Psoas muscle (tissue), 8 donors: ENCODE results near the gene HTR3A. TPM values are rescaled to one million over a fixed set of nuclear protein-coding genes. Genes with fewer than 3 reads are reported as not detected.
"Not testable (repeated sequence)": the region's sequence is repeated elsewhere in the genome, so short reads cannot be mapped to it uniquely, and the experiment has no call there.

ENCODE experiments used
- ATAC-seq, 4 donors: fragments of 200-7000 bp; cut with Tn5 transposase; one replicate each; pipeline ENCODE4 v1.9.1; 2020; ENCODE audit warnings: moderate library complexity in 3 of 4, mild to moderate bottlenecking in 2 of 4
- DNase-seq, 2 donors: peaks; one replicate each; pipeline ENCODE4 v3.0.0-alpha.2; 2020
- H3K27ac ChIP-seq: fragments of 200-600 bp; one replicate; pipeline ENCODE4 v1.8.0; 2022
- H3K27me3 ChIP-seq, 3 donors: fragments of 200-600 bp in 1 of 3; one replicate each; pipeline versions ENCODE4 v1.6.1 to v1.8.0; 2013 to 2022; ENCODE audit warnings: low read length in 2 of 3, mild to moderate bottlenecking in 2 of 3, moderate library complexity in 1 of 3; ENCODE audit not compliant: insufficient read depth in 3 of 3
- H3K36me3 ChIP-seq, 2 donors: fragments of 200-600 bp in 1 of 2; one replicate each; pipeline versions ENCODE4 v1.6.1 to v1.8.0; 2013 to 2022; ENCODE audit warnings: low read depth in 1 of 2, mild to moderate bottlenecking in 1 of 2, moderate library complexity in 1 of 2; ENCODE audit not compliant: insufficient read depth in 1 of 2
- H3K4me1 ChIP-seq: fragments of 200-600 bp; one replicate; pipeline ENCODE4 v1.8.0; 2022
- H3K4me3 ChIP-seq: fragments of 200-600 bp; one replicate; pipeline ENCODE4 v1.8.0; 2022; ENCODE audit warnings: mild to moderate bottlenecking
- H3K9me3 ChIP-seq: fragments of 200-600 bp; one replicate; pipeline ENCODE4 v1.8.0; 2022
- WGBS, 3 donors: extraction: QIAGEN DNeasy Blood & Tissue Kit; methylation state at CpG; one replicate each; pipeline versions ENCODE4 v1.1.6 to v1.1.7; 2013; 5-methylcytosine and 5-hydroxymethylcytosine counted together
- intact Hi-C, 2 donors: fragments of 100-400 bp; cut with DNase I; formaldehyde crosslinking; loops; one replicate each; pipeline versions ENCODE4 v1.11.0 to v1.14.2; 2022
- long read RNA-seq, 2 donors: library from polyadenylated mRNA; unstranded; transcript quantifications; one replicate each; pipeline ENCODE4 v2.0.0, GENCODE V29; 2021
- polyA plus RNA-seq, 3 donors: library from polyadenylated mRNA; stranded (reverse); fragments of 200-250 nt; gene quantifications; one replicate each; pipeline ENCODE4 v1.2.3, GENCODE V29; 2013
- total RNA-seq, 4 donors: library from RNA; stranded (reverse); fragmentation: NEBNext Ultra II Directional in 2 of 4; extraction: Animal tissue kit (Norgen Biotek cat#: 25700) in 2 of 4; gene quantifications; one replicate each; pipeline versions ENCODE4 v1.2.1 to v1.2.4, GENCODE V29; 2021 to 2023
- TF ChIP-seq, protein P1 (sequence below): fragments of 200-600 bp; IDR thresholded peaks from one replicate; pipeline ENCODE4 v1.8.0; 2022; ENCODE audit warnings: antibody characterized with exemption
- donor health status: healthy with polysubstance abuse.
- donor health status: DM: no; HTN: no; CAD: no; lungs with moderate emphysema.
- donor health status: Bipolar disorder and iron deficiency.
- donor health status: healthy.
- donor health status: DM: yes; HTN: yes; CAD: no.
- donor health status: DM: no; HTN: no; CAD: no.
- donor health status: DM: no; HTN: no; CAD: no.
- donor health status: DM: yes; HTN: yes; CAD: no.

HTR3A gene
- not detected for total RNA-seq
- polyA plus RNA-seq = 1 to 10 TPM in 1 of 3 donors, under 1 TPM in 1, not detected in 1; 0.03 to 1.4 TPM
- long read RNA-seq, donor 1 = 0 reads
- long read RNA-seq, donor 2 = 0 reads

DNA sequence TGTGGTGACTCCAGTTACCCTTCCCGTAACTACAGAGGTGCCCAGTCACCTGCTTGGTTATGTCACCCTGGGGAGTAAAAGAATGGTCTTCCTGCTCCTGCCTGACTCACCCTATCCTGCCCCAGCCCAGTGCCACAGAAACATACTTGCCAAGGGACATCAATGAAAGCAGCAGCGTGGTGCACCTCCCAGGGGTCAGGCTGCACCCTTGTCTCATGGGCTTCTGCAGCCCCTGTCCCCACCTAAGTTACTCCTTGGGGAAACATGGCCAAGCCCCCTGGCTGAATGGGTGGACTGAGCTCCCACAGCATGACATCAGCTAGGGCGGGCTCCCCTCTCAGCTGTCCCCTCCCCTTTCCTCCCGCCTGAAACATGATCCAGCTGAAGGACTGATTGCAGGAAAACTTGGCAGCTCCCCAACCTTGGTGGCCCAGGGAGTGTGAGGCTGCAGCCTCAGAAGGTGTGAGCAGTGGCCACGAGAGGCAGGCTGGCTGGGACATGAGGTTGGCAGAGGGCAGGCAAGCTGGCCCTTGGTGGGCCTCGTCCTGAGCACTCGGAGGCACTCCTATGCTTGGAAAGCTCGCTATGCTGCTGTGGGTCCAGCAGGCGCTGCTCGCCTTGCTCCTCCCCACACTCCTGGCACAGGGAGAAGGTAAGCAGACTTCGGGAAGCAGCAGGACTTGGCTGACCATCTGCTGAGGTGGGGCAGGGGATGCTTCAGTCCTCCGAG, at the start of gene HTR3A:
Gene HTR3A (plus strand): TSS at position 368 of the 730 bp plus-strand sequence. CDS start 218 bp downstream, at position 586.
- ATAC-seq (peak; percentile 66 to 90 (median 86)), DNase-seq (peak; percentile 30 to 73)
- Histone ChIP-seq H3K9me3 (no peaks in the 10 kb centered on the region), H3K27ac (no peak within 1 kb of the TSS), H3K4me1 (peaks cover 8% of the 10 kb centered on the region), H3K36me3 (no peaks in the 10 kb centered on the region), H3K4me3 (no peak within 1 kb of the TSS), H3K27me3 (peaks cover 0 to 6% (median 6%) of the 10 kb centered on the region in 3 donors)
- 15 to 16% (median 16%) methylated on average over 11 to 12 of the region's 12 CpGs for WGBS, 3 donors
- intact Hi-C loops = loop anchor here in 1 of 2 donors (5.0 kb wide), 1 partner anchor 78 kb away; no protein-coding TSS in a partner anchor
- TF ChIP-seq, protein P1, sequence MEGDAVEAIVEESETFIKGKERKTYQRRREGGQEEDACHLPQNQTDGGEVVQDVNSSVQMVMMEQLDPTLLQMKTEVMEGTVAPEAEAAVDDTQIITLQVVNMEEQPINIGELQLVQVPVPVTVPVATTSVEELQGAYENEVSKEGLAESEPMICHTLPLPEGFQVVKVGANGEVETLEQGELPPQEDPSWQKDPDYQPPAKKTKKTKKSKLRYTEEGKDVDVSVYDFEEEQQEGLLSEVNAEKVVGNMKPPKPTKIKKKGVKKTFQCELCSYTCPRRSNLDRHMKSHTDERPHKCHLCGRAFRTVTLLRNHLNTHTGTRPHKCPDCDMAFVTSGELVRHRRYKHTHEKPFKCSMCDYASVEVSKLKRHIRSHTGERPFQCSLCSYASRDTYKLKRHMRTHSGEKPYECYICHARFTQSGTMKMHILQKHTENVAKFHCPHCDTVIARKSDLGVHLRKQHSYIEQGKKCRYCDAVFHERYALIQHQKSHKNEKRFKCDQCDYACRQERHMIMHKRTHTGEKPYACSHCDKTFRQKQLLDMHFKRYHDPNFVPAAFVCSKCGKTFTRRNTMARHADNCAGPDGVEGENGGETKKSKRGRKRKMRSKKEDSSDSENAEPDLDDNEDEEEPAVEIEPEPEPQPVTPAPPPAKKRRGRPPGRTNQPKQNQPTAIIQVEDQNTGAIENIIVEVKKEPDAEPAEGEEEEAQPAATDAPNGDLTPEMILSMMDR = no peak

DNA sequence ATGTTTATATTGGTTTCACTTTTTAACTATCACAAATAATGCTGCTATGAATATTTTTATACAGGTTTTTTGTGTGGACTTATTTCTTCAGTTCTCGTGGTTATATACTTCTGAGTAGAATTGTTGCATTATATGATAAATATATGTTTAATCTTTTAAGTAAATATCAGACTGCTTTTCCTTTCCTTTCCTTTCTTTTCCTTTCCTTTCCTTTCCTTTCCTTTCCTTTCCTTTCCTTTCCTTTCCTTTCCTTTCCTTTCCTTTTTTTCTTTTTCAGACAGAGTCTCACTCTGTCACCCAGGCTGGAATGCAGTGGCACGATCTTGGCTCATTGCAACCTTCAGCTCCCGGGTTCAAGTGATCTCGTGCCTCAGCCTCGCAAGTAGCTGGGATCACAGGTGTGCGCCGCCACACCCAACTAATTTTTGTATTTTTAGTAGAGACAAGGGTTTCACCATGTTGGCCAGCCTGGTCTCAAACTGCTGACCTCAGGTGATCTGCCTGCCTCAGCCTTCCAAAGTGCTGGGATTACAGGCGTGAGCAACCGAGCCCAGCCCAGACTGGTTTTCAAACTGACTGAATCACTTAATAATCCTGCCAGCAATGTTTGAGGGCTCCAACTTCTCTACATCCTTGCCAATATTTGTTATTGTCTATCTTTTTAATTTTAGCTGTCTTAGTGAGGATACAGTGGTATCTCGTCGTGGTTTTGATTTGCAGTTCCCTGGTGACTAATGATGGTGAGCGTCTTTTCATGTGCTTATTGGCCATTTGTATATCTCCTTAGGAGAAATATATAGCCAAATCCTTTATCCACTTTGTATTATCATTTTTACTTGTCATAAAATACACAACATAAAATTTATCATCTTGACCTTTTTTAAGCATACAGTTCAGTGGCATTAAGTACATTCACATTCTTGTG, 48.4 kb upstream of the HTR3A start:
- no peaks in the 10 kb centered on the region for H3K4me1 ChIP-seq
- no peaks in the 10 kb centered on the region for H3K27me3 ChIP-seq
- DNase-seq (no peak), ATAC-seq (no peak)
- H3K27ac ChIP-seq = no peak overlapping the region
- intact Hi-C loops = no loop called here
- TF ChIP-seq, protein P1 = no peak
- no peaks in the 10 kb centered on the region for H3K9me3 ChIP-seq
- no peak overlapping the region for H3K4me3 ChIP-seq
- 56 to 70% (median 62%) methylated on average over 12 of the region's 12 CpGs for WGBS, 3 donors
- no peaks in the 10 kb centered on the region for H3K36me3 ChIP-seq

DNA sequence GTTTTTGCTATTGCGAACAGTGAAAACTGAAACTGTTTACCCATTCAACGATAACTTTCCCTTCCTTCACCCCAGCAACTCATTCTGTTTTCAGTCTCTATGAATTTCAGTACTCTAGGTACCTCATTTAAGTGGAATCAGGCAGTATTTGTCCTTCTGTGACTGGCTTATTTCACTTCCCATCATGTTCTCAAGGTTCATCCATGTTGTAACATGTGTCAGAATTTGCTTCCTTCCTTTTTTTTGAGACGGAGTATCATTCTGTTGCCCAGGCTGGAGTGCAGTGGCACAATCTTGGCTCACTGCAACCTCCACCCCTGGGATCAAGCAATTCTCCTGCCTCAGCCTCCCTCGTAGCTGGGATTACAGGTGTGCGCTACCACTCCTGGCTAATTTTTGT, 46.6 kb upstream of the HTR3A start:
- no peaks in the 10 kb centered on the region for H3K27me3 ChIP-seq
- H3K9me3 ChIP-seq = no peaks in the 10 kb centered on the region
- no peak overlapping the region for H3K27ac ChIP-seq
- ATAC-seq = no peak
- intact Hi-C loops = no loop called here
- H3K4me3 ChIP-seq = no peak overlapping the region
- no peaks in the 10 kb centered on the region for H3K4me1 ChIP-seq
- no peak for DNase-seq
- H3K36me3 ChIP-seq = no peaks in the 10 kb centered on the region
- 68 to 92% (median 90%) methylated on average over 5 of the region's 5 CpGs for WGBS, 3 donors
- TF ChIP-seq, protein P1 = no peak

GRCh38 chr11:113932788-113933187, 42.1 kb upstream of the HTR3A start:
- 69 to 73% (median 69%) methylated on average over 7 of the region's 7 CpGs for WGBS, 3 donors
- TF ChIP-seq, protein P1 = no peak

DNA sequence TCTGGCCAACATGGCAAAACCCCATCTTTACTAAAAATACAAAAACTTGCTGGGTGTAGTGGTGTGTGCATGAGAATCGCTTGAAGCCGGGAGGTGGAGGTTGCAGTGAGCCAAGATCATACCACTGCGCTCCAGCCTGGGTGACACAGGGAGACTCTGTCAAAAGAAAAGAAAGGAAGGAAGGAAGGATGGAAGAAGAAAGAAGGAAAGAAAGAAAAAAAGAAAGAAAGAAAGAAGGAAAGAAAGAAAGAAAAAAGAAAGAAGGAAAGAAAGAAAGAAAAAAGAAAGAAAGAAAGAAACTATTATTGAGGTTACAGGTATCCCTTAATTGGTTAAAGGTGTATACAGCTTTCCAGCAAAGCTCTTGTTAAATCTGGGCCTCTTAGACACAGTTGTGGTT, 40.7 kb upstream of the HTR3A start:
- intact Hi-C loops, H3K27ac ChIP-seq, H3K27me3 ChIP-seq, H3K4me3 ChIP-seq, DNase-seq, H3K4me1 ChIP-seq, H3K36me3 ChIP-seq, H3K9me3 ChIP-seq, ATAC-seq: not testable (repeated sequence)
- 90 to 93% (median 92%) methylated on average over 3 of the region's 3 CpGs for WGBS, 3 donors

More at GRCh38 chr11:113932788-113933187, 42.1 kb upstream of the HTR3A start:
- Histone ChIP-seq H3K36me3 (no peaks in the 10 kb centered on the region), H3K4me1 (no peaks in the 10 kb centered on the region), H3K4me3 (no peak overlapping the region), H3K27ac (no peak overlapping the region), H3K9me3 (no peaks in the 10 kb centered on the region), H3K27me3 (peaks cover 0 to 7% (median 0%) of the 10 kb centered on the region in 3 donors)
- ATAC-seq (no peak), DNase-seq (no peak)
- intact Hi-C loops = no loop called here
